Cardiac fibroblast (primary cell): ENCODE data around the gene LYRM7.

Experiments
- DNase-seq, 2 donors: peaks; one replicate each; pipeline versions ENCODE4 v3.0.0 to v3.0.0-alpha.2; 2010; ENCODE audit warnings: low read depth in 2 of 2
- H3K4me3 ChIP-seq, 2 donors: replicated peaks in 1 of 2; 1 replicate in 1 of 2; 2 replicates in 1 of 2; pipeline ENCODE4 v1.5.1; 2011; ENCODE audit warnings: low read depth in 2 of 2, low read length in 2 of 2, mild to moderate bottlenecking in 2 of 2, moderate library complexity in 1 of 2
- TF ChIP-seq, protein P1 (sequence below): IDR thresholded peaks from one replicate; pipeline ENCODE4 v1.5.1; 2011; ENCODE audit warnings: low read depth, mild to moderate bottlenecking, low read length, inconsistent platforms

The LYRM7 gene

DNA sequence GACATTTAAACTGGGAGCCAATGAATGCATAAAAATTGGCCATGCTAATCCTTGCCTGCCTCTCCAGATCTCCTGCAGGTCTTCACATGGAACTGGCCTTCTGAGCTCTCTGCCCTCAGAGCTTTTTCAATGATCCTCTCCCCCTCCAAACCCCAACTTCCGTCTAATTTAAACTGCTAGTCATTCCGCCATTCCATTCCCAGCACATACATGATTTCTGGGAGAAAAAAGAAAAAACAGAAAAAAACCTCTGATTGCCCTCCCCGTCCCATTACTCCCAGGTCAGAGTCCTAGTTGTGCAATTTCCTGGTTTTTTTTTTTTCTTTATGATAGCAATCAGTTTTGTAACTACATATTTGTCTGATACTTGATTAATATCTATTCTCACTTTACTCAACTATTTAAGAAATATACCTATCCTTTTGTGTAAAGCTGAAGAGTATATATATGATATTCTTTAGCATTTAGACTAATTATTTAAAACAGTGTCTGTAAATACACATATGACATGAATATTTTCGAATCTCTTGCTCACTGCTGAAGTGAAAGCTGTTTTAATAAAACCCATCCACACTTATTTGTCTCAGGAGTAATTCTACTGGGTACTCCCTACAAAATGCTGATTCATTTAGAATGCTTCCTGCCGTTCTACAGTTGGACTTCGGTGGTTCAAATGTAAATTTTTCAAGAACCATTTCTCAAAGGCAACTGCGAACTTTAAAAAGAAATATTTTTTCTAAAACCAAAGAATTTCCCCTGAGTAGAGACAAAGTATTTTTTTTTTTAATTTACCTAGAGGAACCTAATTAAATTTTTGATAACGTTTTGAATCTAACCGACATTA is 7.2 kb upstream of the LYRM7 start:
- TF ChIP-seq, protein P1, sequence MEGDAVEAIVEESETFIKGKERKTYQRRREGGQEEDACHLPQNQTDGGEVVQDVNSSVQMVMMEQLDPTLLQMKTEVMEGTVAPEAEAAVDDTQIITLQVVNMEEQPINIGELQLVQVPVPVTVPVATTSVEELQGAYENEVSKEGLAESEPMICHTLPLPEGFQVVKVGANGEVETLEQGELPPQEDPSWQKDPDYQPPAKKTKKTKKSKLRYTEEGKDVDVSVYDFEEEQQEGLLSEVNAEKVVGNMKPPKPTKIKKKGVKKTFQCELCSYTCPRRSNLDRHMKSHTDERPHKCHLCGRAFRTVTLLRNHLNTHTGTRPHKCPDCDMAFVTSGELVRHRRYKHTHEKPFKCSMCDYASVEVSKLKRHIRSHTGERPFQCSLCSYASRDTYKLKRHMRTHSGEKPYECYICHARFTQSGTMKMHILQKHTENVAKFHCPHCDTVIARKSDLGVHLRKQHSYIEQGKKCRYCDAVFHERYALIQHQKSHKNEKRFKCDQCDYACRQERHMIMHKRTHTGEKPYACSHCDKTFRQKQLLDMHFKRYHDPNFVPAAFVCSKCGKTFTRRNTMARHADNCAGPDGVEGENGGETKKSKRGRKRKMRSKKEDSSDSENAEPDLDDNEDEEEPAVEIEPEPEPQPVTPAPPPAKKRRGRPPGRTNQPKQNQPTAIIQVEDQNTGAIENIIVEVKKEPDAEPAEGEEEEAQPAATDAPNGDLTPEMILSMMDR: no peak
- DNase-seq: peak; percentile 50 to 52

DNA sequence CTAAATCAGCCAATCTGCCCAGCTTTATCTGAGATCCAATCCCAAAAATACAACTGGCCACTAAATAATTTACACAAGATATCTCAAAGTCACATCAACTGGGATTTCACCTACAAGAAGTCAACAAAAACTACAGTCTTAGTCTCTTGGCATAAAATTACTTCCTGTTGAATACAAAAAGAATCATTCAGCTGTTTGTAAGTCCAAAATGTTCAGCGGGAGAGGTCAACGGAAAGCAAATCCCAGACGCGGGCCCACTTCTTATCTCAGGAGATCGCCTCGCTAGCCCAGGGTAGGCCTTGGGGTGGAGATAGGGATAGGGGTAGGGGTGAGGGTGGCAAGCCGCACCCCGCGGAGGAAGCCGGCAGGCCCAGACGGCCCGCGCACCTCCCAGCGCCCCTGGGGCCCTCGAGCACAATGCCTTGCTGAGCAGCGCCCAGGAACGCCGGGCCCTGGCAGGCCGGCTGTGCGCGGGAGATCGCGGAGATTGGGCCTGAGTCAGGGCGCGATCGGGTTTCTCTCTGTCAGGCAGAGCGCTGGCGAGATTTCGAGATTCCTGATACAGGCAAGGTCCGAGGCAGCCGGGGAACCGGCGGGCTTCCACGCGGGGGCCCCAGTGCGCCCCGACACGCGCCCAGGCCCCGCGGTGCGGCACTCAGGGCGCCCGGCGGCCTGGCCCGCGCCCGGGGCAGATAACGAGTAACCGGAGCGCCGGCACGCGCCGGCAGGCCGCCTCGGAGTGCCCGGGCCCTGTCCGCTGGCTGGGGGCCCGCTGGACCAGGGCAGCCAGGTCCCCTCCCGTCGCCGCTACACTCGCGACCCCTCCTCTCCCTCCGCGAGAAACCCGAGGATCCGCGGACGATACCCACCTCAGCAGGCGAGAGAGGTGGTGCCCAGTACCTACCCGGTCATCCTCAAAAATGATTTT is 6.3 kb upstream of the LYRM7 start:
- DNase-seq: peak; percentile 66 to 78
- peak overlapping the region; percentile 76 to 83 for H3K4me3 ChIP-seq
- TF ChIP-seq, protein P1: no peak

More for the DNA sequence above, 7.2 kb upstream of the LYRM7 start:
- peak overlapping the region; percentile 76 to 83 for H3K4me3 ChIP-seq

DNA sequence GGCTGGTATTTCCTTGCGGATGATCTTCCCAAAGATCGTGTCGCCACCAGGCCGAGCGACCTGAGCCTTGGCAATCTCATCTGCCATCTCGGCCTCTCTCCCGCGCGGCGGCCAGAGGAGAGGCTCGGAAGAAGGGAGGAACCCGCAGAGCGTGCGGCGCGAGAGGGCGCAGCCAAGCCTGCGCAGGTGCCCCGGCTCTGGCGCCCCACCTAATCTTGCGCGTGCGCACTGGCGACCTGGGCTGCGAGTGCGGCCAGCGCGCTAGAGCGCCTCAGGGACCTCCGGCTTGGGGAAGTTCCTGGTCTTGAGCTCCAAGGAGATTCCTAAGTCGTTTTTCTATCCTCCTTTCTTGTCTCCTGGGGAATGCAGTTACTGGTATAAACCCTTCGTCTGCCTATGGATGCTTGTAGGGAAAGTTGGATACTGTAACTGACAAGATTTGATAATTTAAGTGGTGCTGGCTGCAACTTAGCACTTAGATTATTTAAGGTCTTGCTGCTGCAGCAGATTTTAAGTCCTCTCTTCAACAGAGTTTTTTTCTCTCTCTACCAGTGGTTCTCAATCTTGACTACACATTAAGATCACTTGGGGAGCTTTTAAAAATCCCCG is 5.5 kb upstream of the LYRM7 start, which contains the start of gene HINT1:
Gene HINT1 (minus strand): TSS at position 138 of the 609 bp plus-strand sequence. CDS start 51 bp downstream, at position 87.
- peak; percentile 87 to 89 for DNase-seq
- peak within 1 kb of the TSS; percentile 76 to 83 for H3K4me3 ChIP-seq
- TF ChIP-seq, protein P1: no peak

DNA sequence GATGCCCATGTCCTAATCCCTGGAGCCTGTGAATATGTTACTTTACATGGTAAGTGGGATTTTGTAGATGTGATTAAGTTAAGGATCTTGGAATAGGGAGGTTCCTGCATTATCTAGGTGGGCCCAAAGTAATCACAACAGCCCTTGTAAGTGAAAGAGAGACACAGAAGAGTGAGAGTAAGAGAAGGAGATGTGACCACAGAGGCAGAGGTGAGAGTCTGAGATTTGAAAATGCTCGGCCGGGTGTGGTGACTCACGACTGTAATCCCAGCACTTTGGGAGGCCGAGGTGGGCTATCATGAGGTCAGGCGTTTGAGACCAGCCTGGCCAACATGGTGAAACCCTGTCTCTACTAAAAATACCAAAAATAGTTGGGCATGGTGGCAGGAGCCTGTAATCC is 3.1 kb upstream of the LYRM7 start:
- TF ChIP-seq, protein P1: no peak
- H3K4me3 ChIP-seq: no peak overlapping the region
- DNase-seq: no peak

DNA sequence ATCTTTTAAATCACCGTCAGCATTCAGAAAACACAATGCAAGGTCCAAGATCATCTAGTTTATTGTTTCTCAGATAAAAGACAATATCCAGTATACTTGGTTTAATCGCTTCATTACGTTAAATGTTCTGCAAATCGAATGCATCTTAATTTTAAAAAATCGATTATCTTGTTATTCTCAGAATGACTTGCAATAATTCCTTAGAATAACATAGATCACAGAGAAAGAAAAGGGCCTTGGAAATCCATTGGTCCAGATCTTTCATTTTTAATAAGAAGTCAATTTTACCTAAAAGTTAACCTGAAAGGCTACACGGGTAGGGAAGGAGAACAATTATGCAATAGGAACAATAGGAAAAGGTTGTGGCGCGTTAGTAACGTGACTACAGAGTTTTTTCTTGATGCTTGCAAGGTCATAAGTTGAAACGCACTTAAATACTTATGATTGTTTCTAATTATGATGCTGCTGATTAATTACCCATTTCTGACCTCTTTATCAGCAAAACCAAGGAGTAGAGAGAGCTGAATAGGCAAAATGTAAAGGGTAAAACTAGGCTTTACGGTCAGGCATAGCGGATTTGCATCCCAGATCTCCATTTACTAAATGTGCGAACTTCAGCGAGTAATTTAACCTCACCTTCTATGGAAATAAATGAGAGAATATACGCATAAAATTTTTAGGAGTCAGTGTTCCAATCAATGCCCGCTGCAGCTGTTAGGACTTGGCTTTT is 769 bp upstream of the LYRM7 start:
- peak in 1 of 2 donors; percentile 22 for DNase-seq
- TF ChIP-seq, protein P1: no peak
- H3K4me3 ChIP-seq: peak overlapping the region; percentile 62 to 67
